HG03521 (cell line): Measurements from ENCODE around the gene ZSCAN31.
A peak's percentile ranks its signal among the peaks of the same experiment; 100 is the strongest.
"Not testable (repeated sequence)": the region's sequence is repeated elsewhere in the genome, so short reads cannot be mapped to it uniquely, and the experiment has no call there.

ENCODE experiments used
- ATAC-seq: cut with Tn5 transposase; IDR thresholded peaks from one replicate; pipeline ENCODE4 v1.9.1; 2021; ENCODE audit warnings: mild to moderate bottlenecking, moderate library complexity; ENCODE audit not compliant: unreplicated experiment

The ZSCAN31 gene

DNA sequence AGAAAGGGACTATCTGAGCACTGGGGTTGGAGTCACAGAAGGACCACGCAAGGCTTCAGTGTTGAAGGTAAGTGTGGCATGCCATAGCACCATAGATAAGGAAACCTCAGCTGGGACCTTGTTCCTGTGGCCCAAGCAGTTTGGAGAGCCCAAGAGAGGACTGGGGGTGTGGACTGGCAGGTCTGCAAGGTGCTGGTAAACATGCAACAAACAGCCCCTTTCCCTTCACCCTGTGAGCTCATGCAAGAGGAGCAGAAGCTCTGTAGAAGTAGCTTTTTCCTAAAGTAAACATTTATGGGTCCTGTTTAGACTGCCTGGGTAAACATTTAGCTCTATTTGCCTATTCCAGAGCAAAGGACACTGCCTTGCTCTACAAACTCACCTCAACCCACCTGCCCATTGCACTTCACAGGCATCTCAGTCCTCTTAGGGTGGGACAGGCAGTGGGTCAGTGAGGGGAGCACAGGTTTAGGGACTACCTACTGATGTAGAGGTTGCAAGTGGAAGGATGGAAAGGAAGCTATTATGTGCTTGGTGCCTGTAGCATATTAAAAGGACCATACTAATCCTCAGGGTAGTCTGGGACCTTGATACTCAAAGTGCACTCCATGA lies 12.0 kb downstream of the ZSCAN31 start:
- ATAC-seq: no peak

DNA sequence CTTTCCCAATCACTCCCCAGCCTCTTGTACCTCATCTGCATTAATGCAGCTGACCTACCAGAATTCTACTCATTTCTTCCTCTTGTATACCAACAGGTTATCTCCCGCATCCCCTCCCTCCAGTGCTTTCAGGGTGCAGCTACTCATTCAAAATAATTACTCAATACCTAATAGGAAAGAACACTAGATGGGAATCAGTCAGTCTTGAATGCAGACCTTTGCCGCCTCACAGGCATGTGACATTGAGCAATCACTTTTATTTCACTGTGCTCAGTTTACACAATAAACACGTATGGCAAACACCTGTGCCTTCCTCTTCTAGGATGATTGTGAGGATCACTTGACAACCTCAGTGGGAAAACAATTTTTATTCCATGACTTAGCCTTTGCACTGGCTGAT lies 13.3 kb downstream of the ZSCAN31 start:
- no peak for ATAC-seq

DNA sequence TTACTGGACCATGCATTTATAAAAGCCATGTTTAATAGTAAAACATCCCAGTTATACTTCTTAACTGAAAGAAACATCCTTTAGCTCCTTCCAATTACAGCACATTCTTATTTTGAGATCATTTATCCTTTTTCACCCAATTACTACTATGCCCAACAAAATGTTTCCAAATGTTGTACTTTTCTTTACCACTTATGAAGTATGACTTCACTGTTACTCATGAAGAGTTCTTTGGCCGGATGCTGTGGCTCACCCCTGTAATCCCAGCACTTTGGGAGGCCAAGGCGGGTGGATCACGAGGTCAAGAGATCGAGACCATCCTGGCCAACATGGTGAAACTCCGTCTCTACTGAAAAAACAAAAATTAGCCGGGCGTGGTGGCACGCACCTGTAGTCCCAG lies 18.1 kb downstream of the ZSCAN31 start:
- ATAC-seq: not testable (repeated sequence)

DNA sequence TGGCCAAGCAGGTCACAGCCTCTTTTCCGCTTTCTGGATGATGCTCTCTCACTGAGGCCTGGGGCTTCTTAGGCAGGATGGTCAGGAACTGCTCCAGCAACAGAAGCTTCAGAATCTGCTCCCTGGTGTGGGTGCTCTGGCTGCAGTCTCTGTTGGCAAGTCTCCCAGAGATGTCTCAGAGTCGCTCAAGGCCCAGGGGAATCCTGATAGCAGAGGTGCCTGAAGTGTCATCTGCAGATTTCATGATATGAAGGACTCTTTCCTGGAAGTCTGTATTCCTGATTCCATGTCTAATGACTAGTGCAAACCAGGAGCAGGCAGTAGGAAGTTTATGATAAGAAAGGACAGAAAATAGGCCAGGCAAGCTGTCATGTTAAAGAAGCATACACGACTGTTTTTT lies 20.3 kb downstream of the ZSCAN31 start:
- ATAC-seq: no peak

DNA sequence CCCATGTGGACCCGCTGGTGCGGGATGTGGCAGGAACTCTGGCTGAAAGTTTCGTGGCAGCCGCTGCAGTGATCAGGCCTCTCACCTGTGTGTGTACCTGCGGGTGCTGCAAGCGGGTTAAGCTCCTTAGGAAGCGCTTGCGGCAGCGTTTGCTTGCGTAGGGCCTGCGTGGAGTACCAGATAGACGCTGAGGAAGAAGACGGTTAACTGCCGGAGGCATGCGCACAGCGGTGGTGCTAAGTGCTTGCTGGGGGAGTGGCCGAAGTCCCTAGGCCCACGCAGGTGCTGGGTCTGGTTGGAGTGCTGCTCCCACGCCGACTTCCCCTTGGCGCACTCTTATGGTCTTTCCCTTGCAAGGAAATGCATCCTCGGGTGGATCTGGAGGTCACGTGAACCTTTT lies 23.0 kb downstream of the ZSCAN31 start:
- ATAC-seq: no peak

DNA sequence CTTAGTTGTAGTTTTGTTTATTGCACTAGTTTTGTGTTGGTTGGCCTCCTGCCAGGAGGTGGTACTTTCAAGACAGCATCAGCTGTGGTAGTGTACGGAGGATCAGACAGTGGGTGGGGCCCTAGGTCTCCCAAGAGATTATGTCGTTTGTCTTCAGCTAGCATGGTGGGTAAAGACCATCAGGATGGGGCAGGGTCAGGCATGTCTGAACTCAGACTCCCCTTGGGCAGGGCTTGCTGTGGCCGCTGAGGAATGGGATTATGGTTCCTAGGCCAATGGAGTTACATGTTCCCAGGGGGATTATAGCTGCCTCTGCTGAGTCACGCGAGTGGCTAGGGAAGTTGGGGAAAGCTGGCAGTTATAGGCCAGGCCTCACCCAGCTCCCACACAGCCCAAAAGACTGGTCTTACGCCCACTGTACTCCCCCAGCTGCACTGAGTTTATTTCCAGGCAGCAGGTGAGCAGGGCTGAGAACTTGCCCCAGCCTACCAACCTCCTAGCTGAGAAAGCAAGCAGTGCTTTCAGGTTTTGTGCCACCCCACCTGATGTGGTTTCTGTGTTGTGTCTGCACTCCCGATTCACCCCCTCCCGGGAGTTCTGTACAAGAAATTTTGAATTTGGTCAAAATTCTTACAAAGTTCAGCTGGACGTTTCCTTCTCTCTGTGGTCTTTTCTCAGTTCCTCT lies 24.7 kb downstream of the ZSCAN31 start:
- ATAC-seq: no peak

DNA sequence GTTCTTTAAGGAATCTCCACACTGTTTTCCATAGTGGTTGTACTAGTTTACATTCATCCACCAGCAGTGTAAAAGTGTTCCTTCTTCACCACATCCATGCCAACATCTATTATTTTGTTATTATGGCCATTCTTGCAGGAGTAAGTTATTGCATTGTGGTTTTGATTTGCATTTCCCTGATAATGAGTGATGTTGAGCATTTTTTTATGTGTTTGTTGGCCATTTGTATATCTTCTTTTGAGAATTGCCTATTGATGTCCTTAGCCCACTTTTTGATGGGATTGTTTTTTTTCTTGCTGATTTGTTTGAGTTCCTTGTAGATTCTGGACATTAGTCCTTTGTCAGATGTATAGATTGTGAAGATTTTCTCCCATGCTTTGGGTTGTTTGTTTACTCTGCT lies 29.6 kb downstream of the ZSCAN31 start:
- not testable (repeated sequence) for ATAC-seq

DNA sequence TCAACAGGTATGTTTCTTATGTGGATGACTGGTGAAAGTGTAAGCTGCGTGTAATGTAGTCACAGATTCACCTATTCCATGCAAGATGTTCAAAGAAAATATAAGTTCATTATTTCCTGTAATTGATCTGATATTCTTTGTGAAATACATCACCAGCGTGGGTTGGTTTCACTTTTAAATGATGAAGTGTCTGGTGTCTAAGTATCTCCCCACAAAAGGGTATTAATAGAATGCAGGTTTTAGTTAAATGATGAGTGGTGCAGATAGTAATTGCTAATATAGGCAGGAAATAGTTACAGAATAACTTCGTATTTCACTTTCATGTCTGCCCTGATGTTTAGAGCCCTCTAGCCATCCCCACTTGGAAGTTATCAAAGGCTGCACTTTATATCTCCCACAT lies 32.4 kb downstream of the ZSCAN31 start:
- ATAC-seq: peak; percentile 85

DNA sequence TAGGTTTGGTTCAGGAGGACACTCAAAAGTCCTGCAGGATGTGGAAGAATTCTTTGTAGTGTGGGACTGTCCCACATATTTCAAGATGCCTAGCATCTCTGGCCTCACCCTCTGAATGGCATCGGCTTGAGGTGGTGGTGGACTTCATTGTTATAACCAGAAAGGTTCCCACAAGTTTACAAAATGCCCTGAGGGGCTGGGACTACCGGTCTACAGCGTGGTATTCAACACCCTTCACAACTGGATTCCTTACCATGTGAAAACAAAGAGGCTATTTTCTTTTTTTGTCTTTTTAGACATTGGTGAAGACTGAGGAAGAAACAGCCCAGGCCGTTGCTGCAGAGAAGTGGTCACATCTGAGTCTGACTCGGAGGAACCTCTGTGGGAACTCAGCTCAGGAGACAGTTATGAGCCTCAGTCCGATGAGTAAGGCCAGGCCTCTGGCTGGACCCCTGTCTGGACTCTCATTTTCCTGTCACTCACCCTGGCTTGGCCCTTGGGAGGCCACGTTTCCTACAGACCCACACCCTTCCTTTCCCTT lies 39.4 kb downstream of the ZSCAN31 start:
- ATAC-seq: no peak

DNA sequence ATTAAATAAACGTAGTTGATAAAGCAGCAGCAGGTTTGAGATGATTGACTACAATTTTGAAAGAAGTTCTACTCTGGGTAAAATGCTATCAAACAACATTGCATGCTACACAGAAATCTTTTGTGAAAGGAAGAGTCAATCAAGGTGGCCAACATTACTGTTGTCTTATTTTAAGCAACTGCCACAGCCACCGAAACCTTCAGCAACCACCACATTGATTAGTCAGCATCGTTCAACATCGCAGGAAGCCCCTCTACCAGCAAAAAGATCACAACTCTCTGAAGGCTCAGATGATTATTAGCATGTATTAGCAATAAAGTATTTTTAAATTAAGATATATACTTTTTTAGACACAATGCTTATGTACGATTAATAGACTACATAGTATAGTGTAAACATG lies 40.6 kb downstream of the ZSCAN31 start:
- no peak for ATAC-seq

DNA sequence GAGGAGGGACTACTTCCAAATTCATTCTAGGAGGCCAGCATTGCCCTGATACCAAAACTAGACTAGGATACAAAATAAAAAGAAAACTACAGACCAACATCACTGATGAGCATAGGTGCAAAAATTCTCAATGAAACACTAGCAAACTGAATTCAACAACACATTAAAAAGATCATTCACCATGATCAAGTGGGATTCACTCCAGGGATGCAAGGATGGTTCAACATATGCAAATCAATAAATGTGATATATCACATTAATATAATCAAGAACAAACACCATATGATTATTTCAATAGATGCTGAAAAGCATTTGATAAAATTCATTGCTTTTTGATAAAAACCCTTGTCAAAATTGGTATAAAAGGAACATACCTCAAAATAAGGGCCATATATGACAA lies 44.4 kb downstream of the ZSCAN31 start:
- ATAC-seq: no peak

DNA sequence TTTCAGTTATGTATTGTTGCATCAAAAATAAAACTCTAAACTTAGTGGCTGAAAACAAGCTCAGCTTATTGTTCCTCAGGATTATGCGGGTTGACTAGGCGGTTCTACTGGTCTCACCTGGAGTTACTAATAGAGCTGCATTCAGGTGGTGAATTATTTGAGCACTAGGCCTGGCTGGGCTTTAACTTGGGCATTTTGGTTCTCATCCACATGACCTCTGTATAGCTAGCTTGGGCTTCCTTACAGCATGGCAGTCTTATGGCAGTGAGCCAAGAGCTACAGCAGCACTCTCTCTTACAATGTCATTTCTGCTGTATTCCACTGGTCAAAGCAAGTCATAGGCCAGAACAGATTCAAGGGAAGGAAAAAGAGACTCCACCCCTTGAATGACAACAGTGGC lies 53.0 kb downstream of the ZSCAN31 start:
- no peak for ATAC-seq

DNA sequence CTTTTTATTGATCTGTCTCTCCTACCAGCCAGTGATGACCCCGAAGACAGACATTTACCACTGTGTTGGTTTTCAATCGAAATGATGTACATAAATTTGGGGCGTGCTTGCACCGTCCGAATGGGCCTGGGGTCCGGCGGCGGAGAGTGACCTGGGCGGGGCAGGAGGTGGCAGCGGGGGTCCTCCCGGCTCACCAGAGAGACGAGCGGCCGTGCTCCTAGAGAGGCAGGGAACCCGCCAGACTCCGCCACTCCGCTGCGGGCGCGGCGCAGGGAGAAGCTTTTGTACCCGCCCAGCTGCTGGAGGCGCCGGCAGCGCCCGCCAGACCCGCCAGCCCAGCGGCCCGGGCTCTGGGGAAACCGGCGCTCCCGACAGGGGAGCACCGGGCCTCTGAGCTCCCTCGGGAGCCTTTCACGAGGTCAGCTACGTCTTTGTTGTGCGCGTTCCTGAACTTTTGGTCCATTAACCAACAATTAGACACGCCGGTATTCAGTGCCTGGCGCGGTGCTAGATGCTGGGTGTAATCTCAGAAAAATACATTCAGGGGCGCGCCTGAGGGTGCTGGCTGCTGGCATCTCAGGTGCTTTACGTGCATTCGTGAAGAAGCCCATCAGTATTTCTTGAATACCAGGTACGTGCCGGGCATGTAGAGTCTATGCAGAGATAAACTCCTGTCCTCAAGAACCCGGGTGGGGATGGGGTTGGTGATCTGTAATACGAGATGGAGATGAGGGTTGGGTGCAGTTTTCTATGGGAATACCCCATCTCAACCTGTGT lies 54.5 kb downstream of the ZSCAN31 start, which contains the start of gene PGBD1:
PGBD1 (plus strand) TSS at position 285 of the 777 bp plus-strand sequence. CDS start 2,242 bp downstream, outside the sequence.
- peak; percentile 71 for ATAC-seq

DNA sequence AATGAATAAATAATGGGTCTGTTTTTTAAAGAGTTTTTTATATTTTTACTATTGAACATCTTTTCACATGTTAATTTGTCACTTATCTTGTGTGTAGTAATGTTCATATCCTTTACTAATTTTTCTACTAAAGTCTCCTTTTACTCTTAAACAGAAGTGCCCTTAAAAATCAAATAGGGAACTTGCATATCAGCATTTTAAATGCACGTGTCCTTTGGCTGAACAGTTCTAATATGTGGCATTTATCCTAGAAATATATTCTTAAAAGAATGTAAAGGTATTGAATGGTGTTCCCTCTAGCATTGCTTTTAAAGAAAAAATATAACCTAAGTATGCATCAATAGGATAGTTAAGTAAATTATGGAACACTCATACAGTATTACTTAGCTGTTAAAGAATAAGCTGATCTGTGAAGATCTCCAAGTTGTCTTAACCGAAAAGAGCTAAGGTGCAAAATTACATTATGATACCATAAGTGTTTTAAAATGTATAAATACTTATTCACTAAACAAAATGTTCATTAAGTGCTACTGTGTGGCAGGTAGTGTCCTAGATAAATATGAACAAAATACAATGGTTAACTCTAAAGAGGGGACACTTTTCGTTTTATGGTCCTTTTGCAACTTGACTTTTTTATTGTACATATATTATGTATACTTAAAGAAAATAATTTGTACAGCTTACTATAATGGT lies 55.2 kb downstream of the ZSCAN31 start:
- ATAC-seq: no peak

DNA sequence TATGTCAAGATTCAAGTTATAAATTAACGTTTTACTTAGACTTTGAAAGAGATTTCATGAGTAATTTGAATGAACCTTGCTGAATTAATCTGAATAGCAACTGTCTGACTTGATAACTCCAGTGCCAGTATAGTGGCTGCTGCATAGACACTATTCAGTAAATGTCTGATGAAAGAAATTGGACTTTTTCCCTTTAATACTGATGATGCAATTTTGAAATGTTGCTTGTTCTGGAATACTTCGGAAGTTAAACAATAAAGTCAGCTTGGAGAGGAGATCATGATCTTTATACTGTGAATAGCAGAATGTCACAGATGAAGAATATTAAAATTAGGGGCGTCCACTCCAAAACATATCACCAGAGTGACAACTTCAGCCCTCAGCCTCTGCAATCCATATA lies 58.2 kb downstream of the ZSCAN31 start:
- ATAC-seq: no peak

DNA sequence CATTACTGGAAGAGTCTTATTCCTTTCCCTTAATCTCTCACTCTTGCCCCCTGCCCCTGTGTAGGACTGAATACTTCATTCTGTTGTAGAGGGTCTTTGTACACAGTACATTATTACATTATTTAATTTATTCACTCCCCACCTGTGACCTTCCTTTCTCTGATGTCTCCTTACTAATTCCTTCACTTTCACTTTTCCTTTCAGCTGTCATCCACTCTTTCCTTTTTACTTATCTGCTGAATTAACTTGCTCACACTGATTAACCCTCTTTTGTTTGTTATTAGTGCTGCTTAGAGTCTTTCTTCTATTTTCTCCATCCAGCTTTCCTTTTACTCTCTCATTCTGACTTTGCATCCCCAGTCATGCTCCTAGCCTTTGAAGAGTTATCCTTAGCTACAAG lies 61.1 kb downstream of the ZSCAN31 start:
- no peak for ATAC-seq
